Tongue (tissue), 2 donors: Measurements from ENCODE around the gene SRPK2. TPM values are rescaled to one million over a fixed set of nuclear protein-coding genes. Genes with fewer than 3 reads are reported as not detected.
"Not testable (repeated sequence)": the region's sequence is repeated elsewhere in the genome, so short reads cannot be mapped to it uniquely, and the experiment has no call there.

Source experiments
- DNase-seq: peaks from one replicate; pipeline ENCODE4 v3.0.0-alpha.2; 2015
- total RNA-seq: library from RNA; depleted of rRNA; stranded (reverse); fragments of >200 nt; gene quantifications from one replicate; pipeline ENCODE4 v1.2.3, GENCODE V29; 2014

Gene SRPK2
- total RNA-seq = 50.3 TPM

DNA sequence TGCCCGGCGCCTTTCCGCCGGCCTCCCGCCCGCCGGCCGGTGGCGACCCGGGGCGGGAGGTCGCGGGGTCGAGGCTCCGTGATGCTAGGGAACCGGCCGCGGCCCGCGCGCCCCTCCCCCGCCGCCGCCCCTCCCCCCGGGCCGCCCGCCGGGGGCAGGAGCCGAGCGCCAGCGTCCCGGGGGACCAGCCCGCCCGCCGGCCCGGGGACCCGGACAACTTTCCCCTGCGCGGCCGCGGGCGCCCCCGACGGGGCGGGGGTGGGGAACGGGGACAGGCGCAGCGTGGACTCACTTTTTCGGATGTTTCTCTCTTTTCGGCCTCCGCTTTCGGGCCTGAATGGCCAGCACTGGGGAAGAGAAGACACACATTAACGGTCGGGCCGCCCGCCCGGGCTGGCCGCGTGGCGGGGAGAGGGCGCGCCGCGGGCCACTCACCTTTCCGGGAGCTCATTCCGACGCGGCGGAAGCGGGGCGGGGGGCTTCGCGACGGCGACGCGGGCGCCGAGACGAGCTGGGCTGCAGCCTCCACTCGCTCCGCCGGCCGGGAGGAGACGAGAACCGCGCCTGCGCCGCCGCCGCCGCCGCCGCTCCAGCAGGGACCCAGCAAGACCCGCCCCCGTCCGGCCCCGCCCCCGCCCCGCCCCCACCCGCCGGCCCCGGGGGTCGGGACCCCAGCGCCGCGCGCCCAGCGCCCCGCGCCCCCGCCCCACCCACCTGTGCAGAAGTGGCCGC, at the start of gene SRPK2:
Gene SRPK2 (minus strand): TSS at position 566 of the 732 bp plus-strand sequence.
- DNase-seq = peak; percentile 88

DNA sequence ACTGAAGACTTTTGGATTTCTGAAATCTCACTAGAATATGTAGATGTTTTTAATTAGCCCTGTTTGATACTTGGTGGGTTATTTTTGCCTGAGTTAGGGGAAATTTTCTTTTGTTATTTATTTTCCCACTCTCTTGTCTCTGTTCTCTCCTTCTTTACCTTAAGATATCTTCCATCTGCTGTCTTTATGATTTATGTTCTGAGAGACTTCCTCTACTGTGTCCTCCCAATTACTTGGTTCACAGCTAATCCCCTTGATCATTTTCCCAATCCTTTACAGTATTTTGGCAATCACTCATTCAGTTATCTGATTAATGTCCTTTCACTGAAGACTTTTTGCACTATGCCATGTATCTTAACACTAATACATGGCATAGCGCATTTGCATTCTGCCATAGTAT, 49.5 kb upstream of the SRPK2 start:
- DNase-seq = no peak

DNA sequence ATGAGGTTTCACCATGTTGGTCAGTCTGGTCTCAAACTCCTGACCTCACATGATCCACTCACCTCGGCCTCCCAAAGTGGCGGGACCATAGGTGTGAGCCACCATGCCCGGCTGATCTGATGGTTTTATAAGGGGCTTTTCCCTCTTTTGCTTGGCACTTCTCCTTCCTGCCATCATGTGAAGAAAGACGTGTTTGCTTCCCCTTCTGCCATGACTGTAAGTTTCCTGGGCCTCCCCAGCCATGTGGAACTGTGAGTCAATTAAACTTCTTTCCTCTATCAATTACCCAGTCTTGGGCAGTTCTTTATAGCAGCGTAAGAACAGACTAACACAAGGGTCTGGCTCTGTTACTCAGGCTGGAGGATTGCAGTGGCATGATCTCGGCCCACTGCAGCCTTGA, 48.6 kb upstream of the SRPK2 start:
- not testable (repeated sequence) for DNase-seq

DNA sequence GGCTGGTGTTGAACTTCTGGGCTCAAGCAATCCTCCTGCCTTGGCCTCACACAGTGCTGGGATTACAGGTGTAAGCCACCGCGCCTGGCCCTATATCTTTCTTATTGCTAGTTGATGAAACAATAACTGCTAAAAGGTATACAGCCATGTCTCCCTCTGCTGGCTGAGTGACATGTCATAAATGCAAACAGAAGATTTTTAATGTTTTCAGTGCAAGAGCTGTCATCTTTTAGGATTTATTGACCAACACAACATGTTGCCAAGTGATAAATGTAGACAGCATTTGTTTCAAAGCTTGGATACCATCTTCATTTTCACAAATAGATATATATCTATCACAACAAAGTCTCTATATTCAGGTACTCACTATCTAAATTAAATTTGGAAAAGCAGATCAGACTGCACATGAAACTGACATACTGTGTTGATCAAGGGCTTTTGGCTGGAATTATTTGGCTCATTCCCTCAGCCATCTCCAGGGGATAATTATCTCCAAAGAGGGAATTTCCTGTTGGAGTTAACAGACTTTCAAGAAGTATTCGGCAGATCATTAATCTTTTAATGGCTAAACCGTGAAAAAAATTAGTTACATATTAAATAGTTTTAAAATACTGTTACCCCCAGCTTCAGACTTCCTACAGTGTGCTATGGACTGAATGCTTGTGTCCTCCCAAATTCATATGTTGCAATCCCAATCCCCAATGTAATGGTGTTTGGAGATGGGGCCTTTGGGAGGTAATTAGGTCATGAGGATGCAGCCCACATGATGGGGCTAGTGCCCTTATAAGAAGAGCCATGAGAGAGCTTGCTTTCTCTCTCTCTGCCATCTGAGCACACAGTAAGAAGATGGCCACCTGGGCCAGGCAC, 41.3 kb upstream of the SRPK2 start:
- peak; percentile 47 for DNase-seq

- DNase-seq = no peak
Measured at GRCh38 chr7:105426606-105427146, 38.0 kb upstream of the SRPK2 start.

- no peak for DNase-seq
Measured at GRCh38 chr7:105423987-105424386, 35.3 kb upstream of the SRPK2 start.

GRCh38 chr7:105413887-105414437, 25.2 kb upstream of the SRPK2 start:
- DNase-seq = no peak

DNA sequence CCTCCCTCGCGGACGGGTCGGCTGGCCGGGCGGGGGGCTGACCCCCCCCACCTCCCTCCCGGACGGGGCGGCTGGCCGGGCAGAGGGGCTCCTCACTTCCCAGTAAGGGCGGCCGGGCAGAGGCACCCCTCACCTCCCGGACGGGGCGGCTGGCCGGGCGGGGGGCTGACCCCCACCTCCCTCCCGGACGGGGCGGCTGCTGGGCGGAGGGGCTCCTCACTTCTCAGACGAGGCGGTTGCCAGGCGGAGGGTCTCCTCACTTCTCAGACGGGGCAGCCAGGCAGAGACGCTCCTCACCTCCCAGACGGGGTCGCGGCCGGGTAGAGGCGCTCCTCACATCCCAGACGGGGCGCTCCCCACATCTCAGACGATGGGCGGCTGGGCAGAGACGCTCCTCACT, 22.1 kb upstream of the SRPK2 start:
- not testable (repeated sequence) for DNase-seq

DNA sequence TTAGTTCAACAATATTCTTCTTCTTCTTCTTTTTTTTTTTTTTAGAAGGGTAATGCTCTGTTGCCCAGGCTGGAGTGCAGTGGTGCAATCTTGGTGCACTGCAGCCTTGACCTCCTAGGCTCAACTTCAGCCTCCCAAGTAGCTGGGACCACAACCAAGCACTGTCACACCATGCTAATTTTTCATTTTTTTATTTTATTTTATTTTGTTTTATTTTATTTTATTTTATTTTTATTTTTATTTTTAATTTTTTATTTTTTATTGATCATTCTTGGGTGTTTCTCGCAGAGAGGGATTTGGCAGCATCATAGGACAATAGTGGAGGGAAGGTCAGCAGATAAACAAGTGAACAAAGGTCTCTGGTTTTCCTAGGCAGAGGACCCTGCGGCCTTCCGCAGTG, 21.1 kb upstream of the SRPK2 start:
- not testable (repeated sequence) for DNase-seq

- DNase-seq = no peak
Measured at GRCh38 chr7:105408791-105409410, 20.2 kb upstream of the SRPK2 start.

GRCh38 chr7:105403128-105403527, 14.4 kb upstream of the SRPK2 start:
- no peak for DNase-seq

DNA sequence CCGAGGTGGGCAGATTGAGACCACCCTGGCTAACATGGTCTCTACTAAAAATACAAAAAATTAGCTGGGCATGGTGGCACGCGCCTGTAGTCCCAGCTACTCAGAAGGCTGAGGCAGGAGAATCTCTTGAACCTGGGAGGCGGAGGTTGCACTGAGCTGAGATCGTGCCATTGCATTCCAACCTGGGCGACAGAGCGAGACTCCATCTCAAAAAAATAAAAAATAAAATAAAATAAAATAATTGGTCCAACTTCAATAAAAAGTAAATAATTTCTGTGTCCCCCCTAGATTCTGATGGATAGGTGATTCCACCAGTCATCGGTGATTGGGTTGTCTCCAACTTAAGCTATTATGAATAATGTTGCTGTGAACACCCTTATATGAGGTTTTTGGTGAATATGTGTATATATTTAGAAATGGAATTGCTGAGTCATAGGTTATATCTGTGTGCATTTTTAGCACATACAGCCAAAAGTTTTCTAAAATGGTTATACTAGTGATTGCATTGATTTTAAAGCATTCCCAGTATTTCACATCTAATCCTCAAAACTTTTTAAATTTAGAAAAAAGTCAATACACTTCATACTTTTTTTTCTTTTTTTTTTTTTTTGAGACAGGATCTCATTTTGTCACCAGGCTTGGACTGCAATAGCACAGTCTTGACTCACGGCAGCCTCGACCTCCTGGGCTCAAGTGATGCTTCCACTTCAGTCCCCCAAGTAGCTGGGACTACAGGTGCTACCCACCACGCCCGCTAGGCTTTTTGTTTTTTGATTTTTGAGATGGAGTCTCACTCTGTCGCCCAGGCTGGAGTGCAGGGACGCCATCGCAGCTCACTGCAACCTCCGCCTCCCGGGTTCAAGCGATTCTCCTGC, 13.7 kb upstream of the SRPK2 start:
- DNase-seq = no peak

GRCh38 chr7:105399043-105399725, 10.5 kb upstream of the SRPK2 start:
- peak; percentile 38 for DNase-seq

DNA sequence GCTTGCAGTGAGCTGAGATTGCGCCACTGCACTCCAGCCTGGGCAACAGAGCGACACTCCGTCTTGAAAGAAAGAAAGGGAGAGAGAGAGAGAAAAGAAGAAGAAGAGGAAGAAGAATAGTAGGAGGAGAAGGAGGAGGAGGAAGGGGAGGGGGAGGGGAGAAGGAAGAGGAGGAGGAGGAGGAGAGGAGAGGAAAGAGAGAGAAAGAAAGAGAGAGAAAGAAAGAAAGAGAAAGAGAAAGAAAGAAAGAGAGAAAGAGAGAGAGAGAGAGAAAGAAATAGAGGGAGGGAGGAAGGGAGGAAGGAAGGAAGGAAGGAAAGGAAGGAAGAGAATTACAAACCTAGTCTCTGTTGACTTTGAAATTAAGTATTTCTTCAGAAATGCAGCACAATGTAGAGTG, 7.8 kb upstream of the SRPK2 start:
- no peak for DNase-seq

- DNase-seq = no peak
Measured at GRCh38 chr7:105391429-105391828, 2.7 kb upstream of the SRPK2 start.

- DNase-seq = no peak
Measured at GRCh38 chr7:105389889-105390288, 1.2 kb upstream of the SRPK2 start.

DNA sequence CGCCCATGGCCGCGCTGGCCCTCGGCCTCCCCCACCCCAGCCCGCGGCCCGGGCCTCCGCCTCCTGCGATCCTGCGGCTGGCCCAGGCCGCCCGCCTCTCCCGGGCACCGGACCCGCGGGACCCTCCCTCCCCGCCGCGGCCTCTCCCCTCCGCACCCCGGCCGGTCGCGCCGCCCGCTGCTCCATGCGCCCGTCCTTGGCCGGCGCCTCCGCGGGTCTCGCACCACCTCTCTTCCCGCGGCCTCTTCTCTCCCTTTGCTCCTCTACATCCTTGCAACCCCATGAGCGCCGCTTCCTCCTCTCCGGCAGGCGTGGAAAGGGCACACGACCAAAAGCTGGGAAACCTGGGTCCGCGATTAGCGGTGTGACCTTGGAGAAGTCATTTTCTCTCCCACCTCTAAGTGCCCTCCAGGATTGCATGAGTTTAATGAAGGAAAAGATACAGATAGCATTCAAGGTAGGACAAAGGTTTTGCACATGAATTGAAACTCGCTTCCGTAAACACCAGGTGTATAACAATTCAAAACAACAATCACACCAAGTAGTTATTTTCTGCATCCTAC, 448 bp upstream of the SRPK2 start:
- DNase-seq = peak; percentile 74

- DNase-seq = peak; percentile 73
Measured at GRCh38 chr7:105387508-105388355, 989 bp downstream of the SRPK2 start.

GRCh38 chr7:105377903-105378302, 10.8 kb downstream of the SRPK2 start:
- no peak for DNase-seq
